HG02884 (cell line): ENCODE measurements around the gene NEMF.
"Not testable (repeated sequence)": the region's sequence is repeated elsewhere in the genome, so short reads cannot be mapped to it uniquely, and the experiment has no call there.

Experiments used
- ATAC-seq: cut with Tn5 transposase; IDR thresholded peaks from one replicate; pipeline ENCODE4 v1.9.1; 2021; ENCODE audit warnings: mild to moderate bottlenecking, moderate library complexity; ENCODE audit not compliant: unreplicated experiment

NEMF gene

DNA sequence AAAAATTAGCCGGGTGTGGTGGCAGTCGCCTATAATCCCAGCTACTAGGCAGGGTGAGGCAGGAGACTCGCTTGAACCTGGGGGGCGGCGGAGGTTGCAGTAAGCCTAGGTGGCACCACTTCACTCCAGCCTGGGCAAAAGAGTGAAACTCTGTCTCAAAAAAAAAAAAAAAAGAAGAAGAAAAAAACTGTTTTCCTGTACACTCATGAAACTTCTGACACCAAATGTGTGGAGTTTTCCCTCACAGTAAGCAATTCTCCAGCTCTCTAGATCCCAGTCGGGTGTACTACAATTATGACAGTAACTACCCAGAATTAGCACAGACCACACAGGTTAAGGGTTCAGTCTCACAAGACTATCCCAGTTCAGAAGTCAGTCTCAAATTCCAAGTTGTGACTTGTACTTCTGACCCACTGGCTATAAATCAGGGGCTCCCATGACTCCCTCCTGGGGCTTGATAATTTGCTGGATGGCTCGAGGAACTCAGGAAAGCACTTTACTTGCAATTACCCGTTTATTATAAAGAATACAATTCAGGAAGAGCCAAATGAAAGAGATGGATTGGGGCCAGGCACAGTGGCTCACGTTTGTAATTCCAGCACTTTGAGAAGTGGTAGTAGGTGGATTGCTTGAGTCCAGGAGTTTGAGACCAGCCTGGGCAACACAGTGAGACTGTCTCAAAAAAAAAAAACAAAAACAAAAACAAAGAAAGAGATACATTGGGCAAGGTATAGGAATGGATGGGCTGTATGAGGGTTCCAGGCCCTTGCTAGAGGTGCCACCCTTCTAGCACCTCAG is 27.9 kb upstream of the NEMF start:
- no peak for ATAC-seq

DNA sequence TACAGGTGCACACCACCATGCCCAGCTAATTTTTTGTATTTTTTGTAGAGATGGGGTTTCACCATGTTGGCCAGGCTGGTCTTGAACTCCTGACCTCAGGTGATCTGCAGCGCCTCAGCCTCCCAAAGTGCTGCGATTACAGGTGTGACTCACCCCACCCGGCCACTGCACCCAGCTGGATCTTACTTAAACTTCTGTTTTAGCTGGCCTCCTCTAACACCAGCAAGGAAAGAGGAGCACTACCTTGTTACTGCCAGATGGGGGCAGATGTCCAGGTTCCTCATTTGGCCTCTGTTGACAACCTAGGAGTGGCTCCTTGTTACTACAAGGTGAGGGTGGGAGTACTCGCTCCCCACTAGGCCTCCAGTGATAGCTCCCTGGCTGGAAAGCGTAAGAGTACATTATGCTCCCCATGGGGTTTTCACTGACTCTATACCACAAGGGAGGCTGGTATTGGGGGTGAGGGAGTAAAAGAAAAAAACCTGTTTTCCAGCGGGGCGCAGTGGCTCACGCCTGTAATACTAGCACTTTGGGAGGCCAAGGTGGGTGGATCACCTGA is 27.1 kb upstream of the NEMF start:
- ATAC-seq: peak; percentile 70

- ATAC-seq: no peak
Observed at GRCh38 chr14:49876563-49877127, 24.1 kb upstream of the NEMF start.

DNA sequence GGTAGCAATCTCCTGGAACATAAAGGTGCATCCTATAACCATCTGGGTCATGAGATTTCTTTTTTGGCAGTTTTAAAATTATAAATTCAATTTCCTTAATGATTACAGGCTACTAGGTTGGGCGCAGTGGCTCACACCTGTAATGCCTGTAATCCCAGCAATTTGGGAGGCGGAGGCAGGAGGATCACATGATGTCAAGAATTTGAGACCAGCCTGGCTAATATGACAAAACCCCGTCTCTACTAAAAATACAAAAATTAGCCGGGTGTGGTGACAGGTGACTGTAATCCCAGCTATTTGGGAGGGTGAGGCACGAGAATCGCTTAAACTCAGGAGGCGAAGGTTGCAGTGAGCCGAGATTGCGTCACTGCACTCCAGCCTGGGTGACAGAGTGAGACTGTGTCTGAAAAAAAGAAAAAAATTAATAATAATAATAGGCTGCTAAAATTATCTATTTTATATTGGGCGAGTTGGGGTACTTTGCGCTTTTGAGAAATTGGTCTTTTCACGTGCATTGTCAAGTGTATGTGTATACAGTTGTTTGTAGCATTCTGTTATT is 23.1 kb upstream of the NEMF start:
- ATAC-seq: no peak

DNA sequence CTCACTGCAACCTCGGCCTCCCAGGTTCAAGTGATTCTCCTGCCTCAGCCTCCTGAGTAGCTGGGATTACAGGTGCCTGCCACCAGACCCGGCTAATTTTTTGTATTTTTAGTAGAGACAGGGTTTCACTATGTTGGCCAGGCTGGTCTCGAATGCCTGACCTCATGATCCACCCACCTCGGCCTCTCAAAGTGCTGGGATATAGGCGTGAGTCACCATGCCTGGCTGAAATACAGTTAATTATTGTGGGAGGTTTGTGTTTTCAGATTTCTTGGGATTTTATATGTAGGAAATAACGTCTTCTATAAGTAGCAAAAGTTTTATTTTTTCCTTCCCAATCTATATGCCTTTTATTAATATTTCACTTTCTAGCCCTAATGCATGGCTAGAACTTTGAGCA is 21.0 kb upstream of the NEMF start:
- not testable (repeated sequence) for ATAC-seq

DNA sequence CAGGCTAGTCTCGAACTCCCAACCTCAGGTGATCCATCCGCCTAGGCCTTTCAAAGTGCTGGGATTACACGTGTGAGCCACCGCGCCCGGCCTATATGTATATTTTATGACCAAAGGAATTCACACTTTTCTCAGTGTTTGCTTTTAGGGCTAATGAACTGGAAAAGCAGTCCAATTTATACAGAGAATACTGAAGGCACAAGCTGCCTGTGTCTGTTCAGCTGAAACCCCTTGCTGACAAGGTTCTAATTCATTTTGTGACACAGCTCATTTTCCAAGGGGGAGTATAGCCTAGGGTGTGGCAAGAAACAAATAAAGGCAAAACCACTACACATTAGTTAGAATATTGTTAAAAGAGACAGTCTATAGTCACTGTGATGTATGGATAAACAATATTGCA is 18.3 kb upstream of the NEMF start:
- no peak for ATAC-seq

DNA sequence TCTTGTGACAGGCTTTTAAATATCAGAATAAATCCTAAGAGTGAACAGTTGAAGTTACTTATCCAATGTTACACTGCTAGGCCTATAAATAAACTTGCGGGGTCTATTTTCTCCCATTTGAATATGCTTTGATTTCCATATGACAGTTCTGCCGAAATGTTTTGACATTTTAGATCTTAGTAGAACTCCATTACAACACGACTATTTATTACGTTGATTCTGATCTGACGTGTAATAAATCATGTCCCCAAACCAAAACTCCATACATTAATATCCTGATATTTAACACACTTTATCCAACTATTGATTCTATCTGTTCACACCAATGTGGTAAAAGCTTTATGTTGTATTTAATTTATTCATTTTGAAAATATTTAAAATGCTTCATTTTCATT is 16.1 kb upstream of the NEMF start:
- ATAC-seq: no peak

DNA sequence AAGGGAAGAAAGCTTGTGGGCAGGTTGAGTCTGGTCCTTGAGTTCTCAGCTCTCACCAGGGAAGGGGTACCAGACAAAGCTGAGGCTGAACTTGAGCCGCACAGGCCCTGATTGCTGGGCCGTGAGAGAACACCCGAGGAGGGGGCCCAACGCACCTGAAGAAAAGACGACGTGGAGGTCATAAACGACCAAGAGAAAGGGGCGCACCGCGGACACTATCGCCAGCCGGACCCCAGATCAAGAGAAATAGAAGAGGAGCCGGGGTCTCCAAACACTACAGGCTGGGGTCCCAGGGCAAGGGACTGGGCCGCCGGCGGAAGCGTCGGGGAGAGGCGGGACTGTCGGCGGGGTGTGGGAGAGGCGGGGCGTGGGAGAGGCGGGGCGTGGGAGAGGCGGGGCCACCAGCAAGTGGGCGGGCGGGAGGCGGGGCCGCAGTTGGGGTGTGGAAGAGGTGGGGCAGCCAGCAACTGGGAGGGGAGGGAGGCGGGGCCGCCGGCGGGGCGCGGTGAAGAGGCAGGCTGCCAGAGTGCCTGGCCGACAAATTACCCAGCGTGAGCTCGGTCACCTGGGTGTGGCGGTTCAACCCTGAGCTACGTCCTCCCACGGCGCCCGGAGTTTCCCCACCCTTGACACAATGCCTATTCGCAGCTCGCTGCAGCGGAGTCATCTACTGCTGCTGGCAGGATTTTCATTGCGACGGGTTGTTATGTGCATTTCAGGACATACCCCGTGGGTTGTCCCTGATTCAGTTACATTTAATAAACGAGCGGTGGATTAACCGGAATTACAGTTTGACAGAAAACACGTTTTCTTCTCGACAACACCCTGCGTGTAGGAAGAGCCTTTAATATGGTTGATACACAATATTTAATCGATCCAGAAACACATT is 15.5 kb upstream of the NEMF start:
- ATAC-seq: peak; percentile 78

- no peak for ATAC-seq
Observed at GRCh38 chr14:49865431-49865859, 12.9 kb upstream of the NEMF start.

DNA sequence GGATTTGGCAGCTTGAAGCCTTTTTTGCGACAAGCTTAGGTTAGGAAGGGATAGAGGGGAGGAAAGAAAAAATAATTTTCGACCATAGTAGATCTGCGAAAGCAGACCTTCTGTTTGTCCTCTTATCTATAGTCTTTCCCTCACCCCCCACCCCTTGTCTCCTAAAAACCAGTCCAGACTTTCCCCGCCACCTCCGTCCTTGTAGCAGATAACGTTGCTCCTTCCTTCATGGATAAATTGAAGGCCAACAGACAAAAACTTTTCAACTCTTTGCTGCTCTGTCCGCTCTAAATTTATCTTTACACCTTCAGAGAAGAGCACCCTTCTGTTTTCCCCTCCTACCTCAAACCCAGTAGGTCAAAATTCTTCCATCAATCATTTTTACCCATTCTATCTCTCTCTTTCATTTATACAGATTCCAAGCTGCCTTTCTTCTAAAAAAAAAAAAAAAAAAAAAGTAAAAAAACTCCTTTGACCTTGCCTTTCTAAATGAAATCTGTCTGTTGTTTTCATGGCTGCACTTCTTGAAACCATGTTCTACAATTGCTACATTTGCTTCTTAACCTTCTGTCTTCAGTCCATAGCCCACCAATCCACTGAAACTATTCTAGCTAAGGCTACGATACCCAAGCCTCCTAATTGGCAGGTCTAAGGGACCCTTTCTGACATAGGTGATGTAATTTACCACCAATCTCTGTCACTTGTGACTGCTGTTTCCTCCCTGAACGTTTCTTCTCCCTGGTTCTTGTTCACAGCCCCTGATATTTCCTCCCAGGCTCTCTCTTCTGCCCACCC is 11.1 kb upstream of the NEMF start:
- no peak for ATAC-seq

DNA sequence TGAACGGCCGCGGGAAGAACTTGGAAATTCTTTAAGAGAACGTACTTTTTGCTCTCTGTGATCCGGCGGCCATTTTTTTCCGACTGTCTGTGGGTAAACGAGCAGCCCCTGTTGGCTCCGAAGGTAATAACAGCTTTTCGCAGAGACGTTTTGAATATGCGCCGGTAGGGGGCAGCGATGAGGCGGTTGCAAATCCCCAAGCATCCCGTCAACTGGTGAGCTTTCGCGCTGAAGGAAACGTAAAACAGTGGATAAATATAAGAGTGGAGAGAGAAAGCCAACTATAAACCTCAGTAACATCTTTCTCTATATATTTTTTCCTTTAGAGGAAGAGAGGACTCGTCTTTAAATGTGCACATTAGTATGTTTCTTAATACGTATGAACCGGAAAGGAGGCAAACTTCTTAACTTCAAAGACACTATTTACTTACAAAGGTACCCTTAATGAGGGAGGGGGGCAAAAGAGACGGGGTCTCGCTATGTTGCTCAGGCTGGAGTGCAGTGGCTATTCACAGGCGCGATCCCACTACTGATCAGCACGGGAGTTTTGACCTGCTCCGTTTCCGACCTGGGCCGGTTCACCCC is 9.6 kb upstream of the NEMF start:
- ATAC-seq: no peak

DNA sequence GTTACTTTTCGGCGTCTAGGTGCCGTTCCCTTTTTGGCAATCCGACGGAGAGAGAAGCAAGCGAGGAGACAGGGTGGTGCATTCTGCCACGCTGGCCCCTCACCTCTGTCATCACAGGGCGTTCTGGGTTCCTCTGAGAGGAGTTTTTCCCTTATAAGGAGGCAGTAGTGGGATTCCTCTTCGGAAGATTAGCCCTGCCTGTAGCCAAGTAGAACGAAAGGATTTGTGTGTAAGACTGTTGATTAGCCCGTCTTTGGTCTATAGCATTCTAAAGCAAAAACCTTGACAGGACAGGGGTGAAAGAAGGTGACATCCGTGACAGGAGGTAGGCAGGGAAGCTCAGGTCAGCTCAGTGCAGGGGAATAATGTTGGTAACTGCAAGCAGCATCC is 9.1 kb upstream of the NEMF start:
- ATAC-seq: no peak

GRCh38 chr14:49860988-49861698 is 8.6 kb upstream of the NEMF start:
- ATAC-seq: no peak

GRCh38 chr14:49858383-49858782 is 5.8 kb upstream of the NEMF start:
- no peak for ATAC-seq

DNA sequence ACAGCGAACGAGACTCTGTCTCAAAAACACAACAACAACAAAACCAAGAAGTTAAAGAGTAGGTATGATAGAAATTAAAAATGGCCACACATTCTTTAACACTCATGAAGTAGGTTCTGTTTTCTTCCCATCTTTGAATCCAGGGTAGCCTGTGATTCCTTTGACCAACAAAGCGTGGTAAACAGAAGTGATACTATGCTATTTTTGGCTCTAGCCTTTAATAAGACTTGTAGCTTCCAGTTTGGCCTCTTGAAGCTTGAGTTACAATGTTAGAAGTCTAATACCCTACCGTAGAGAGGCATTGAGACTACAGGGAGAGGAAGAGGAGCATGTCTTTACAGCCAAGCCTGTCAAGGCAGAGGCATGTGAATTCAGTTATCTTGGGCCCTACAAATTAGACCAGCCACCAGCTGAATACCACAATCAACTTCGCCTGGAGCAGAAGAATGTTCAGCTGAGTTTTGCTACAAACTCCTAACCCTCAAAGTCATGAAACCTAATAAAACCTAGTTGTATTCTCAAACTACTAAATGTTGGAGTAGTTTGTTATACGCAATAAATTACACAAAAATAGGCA is 4.9 kb upstream of the NEMF start:
- ATAC-seq: no peak

DNA sequence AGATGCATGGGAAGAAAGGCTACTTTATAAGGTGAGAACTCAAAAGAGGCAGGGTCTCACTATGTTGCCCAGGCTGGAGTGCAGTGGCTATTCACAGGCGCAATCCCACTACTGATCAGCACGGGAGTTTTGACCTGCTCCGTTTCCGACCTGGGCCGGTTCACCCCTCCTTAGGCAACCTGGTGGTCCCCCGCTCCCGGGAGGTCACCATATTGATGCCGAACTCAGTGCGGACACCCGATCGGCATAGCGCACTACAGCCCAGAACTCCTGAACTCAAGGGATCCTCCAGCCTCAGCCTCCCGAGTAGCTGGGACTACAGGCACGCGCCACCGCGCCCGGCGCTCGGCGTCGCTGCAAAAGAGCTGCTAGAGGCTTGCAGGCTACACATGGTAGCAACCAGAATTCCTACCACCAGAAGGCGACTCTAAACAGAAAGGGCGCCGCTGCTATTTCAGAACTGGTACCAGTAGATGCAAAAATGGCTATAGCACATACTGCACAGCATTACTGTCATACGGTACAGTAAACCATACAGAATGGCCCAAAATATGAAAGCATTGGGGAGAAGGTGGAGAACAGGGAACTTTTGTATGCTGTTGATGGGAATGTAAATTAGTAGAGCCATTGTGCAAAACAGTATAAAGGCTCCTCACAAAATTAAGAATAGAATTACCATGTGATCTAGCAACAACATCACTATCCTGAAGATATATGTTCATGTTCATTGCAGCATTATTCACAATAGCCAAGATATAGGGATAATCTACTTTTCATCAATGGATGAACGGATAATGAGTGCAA is 1.2 kb upstream of the NEMF start:
- ATAC-seq: peak; percentile 36

- peak; percentile 24 for ATAC-seq
Observed at GRCh38 chr14:49853158-49853477, 530 bp upstream of the NEMF start.

DNA sequence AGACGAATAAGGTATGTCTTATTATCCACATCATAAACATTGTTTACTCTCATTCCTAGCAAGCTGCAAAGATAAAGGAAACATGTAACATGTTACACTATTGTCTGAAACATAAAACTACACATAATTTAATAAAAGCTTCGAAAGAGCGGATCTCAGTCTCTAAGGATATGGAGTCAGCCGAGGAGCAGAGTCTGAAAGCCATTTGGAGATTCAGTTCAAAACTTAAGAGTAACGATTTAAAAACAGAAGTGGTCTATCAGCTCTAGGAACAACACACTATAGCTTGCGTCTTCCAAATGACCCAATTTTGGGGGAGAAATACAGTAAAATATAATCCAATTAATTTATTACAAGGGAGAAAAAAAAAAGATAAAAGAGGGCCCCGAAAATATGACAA is 775 bp downstream of the NEMF start:
- ATAC-seq: no peak
